Non-pigmented ciliary epithelial cell (primary cell): Measurements from ENCODE around the gene GPT2.

Source experiments
- DNase-seq: peaks from one replicate; pipeline ENCODE4 v3.0.0-alpha.2; 2010; ENCODE audit warnings: low read depth

The GPT2 gene

GRCh38 chr16:46972429-46973206 lies 88.5 kb downstream of the GPT2 start:
- DNase-seq, result no peak

GRCh38 chr16:46973207-46973995 lies 89.2 kb downstream of the GPT2 start, which contains the start of gene DNAJA2:
Gene DNAJA2 (minus strand): TSS chr16:46973674. CDS start chr16:46973572, 102 bp downstream.
- peak; percentile 18 for DNase-seq

DNA sequence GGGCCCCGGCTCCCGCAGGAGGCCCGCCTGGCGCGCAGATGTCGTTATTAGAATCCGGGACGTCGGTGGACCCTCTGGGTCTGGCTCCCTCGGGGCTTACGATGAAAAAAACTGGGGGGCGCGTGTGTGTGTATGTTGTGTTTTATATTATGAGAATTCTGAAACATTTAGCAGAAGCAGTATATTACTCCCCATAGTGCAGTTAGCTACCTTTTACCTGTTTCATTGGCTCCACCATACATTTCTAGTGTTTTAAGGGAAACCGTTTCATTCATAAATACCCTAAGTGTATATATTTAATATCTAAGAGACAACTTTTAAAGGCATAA lies 89.8 kb downstream of the GPT2 start:
- DNase-seq, result no peak

GRCh38 chr16:46974352-46974751 lies 90.2 kb downstream of the GPT2 start:
- no peak for DNase-seq

- DNase-seq, result no peak
These were observed 91.0 kb downstream of the GPT2 start for GRCh38 chr16:46975165-46975564.

DNA sequence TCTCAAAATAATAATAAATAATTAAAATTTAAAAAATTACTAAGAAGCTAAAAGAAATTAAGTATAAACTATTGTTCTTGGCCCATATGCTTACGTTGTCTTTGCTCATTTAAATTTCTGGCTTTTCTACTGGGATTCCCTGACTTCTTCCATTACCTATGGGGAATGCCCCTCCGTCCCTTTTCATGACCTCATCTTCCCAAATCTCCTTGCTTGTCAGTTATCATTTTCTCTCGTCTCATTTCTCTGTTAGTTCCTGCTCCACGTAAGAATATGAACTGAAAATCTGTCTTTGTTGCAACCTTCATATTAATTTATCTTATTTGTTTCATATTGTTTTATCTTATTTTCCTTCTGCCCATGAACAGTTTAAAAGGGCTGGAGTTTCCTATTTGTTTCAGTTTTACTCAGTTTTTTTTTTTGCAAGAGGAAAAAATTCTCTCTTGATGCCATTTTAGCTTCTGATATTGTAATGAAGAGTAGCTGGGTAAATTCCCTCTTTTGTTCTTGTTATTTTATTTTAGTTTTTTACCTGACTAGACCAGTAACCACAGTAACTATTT lies 91.8 kb downstream of the GPT2 start:
- DNase-seq, result no peak

GRCh38 chr16:46976550-46976949 lies 92.4 kb downstream of the GPT2 start:
- no peak for DNase-seq
